SU-DHL-6 (cell line): ENCODE results near the gene DCAF12.

Source experiments
- H2AFZ ChIP-seq: fragments of 200-600 bp; sonication (generic); 2 replicates; pipeline ENCODE4 v1.6.1; 2014; ENCODE audit warnings: low read depth, mild to moderate bottlenecking, moderate library complexity, mixed read lengths, antibody characterized with exemption, low read length; ENCODE audit not compliant: severe bottlenecking
- H3F3A ChIP-seq: fragments of 200-600 bp; shearing (Covaris generic); 2 replicates; pipeline ENCODE4 v1.6.0; 2016; ENCODE audit warnings: antibody characterized with exemption, mild to moderate bottlenecking; ENCODE audit not compliant: insufficient read depth
- H3K27ac ChIP-seq: fragments of 200-600 bp; sonication (generic); 2 replicates; pipeline ENCODE4 v1.5.1; 2016; ENCODE audit warnings: low read depth, mild to moderate bottlenecking, low read length, moderate library complexity, mixed read lengths
- H3K27me3 ChIP-seq: fragments of 200-600 bp; sonication (generic), shearing (Covaris generic); 2 replicates; pipeline ENCODE4 v1.6.0; 2014; ENCODE audit warnings: mild to moderate bottlenecking, low read length
- H3K36me3 ChIP-seq: fragments of 200-600 bp; sonication (generic); 2 replicates; pipeline ENCODE4 v1.6.1; 2014; ENCODE audit warnings: mild to moderate bottlenecking, low read length, mixed read lengths
- H3K4me2 ChIP-seq: fragments of 300-600, 200-600 bp; shearing (Covaris generic), sonication (generic); 2 replicates; pipeline ENCODE4 v1.6.0; 2014; ENCODE audit warnings: low read length, low read depth, mild to moderate bottlenecking; ENCODE audit not compliant: poor library complexity, severe bottlenecking
- H3K4me3 ChIP-seq: fragments of 200-600 bp; sonication (generic); 2 replicates; pipeline ENCODE4 v1.5.1; 2014; ENCODE audit warnings: antibody characterized with exemption, low read length, mild to moderate bottlenecking, mixed read lengths; ENCODE audit not compliant: insufficient read depth, poor library complexity, severe bottlenecking
- H3K79me2 ChIP-seq: fragments of 200-600 bp; sonication (generic); 2 replicates; pipeline ENCODE4 v1.6.1; 2014; ENCODE audit warnings: mild to moderate bottlenecking, low read length, moderate library complexity; ENCODE audit not compliant: insufficient read depth
- H3K9ac ChIP-seq: fragments of 200-600 bp; sonication (generic); 2 replicates; pipeline ENCODE4 v1.7.0; 2014; ENCODE audit warnings: mild to moderate bottlenecking, low read length
- H3K9me2 ChIP-seq: fragments of 200-600 bp; sonication (generic); replicated peaks from 2 replicates; pipeline ENCODE4 v1.6.1; 2014; ENCODE audit warnings: low read length; ENCODE audit not compliant: insufficient read depth
- H3K9me3 ChIP-seq: fragments of 200-600 bp; sonication (generic); 2 replicates; pipeline ENCODE4 v1.6.1; 2014; ENCODE audit warnings: low read length, mixed read lengths; ENCODE audit not compliant: insufficient read depth
- H4K20me1 ChIP-seq: fragments of 200-600 bp; sonication (generic); 2 replicates; pipeline ENCODE4 v1.6.1; 2014; ENCODE audit warnings: low read depth, mild to moderate bottlenecking, antibody characterized with exemption, low read length, moderate library complexity, mixed read lengths
- CTCF ChIP-seq: fragments of 200-600 bp; sonication (generic); IDR thresholded peaks from one replicate; pipeline ENCODE4 v1.5.1; 2017; ENCODE audit warnings: antibody characterized with exemption, mild to moderate bottlenecking, low read length, moderate library complexity; ENCODE audit not compliant: insufficient read depth, poor library complexity, severe bottlenecking
- EZH2phosphoT487 ChIP-seq: fragments of 200-600 bp; sonication (generic), shearing (Covaris generic); conservative IDR thresholded peaks from 2 replicates; pipeline ENCODE4 v1.6.1; 2018; ENCODE audit warnings: mild to moderate bottlenecking, antibody characterized with exemption, low read length, moderate library complexity, mixed read lengths

Gene DCAF12

GRCh38 chr9:34106110-34106509 is 20.4 kb downstream of the DCAF12 start:
- Histone ChIP-seq H3K36me3 (peaks cover 35% of the 10 kb centered on the region; the same call in 1 of the 2 replicates), H3K27ac (no peak overlapping the region), H3K4me3 (no peak overlapping the region), H2AFZ (no peak overlapping the region), H3K9me2 (no peaks in the 10 kb centered on the region), H3K27me3 (no peaks in the 10 kb centered on the region), H3K9ac (no peak overlapping the region), H3K4me2 (no peak overlapping the region), H3K79me2 (peaks cover 11% of the 10 kb centered on the region; the same call in 1 of the 2 replicates), H3F3A (0 out of 2 replicates have a peak, but pooled peaks cover 4% of the 10 kb centered on the region), H4K20me1 (no peaks in the 10 kb centered on the region), H3K9me3 (no peaks in the 10 kb centered on the region)
- TF ChIP-seq EZH2phosphoT487: no peak
- no peak for TF ChIP-seq CTCF

- no peak for TF ChIP-seq CTCF
- no peak for TF ChIP-seq EZH2phosphoT487
- H3K27me3 ChIP-seq: no peaks in the 10 kb centered on the region
- H2AFZ ChIP-seq: no peak overlapping the region
- peaks cover 12% of the 10 kb centered on the region for H3F3A ChIP-seq
- no peak overlapping the region for H3K9ac ChIP-seq
- no peaks in the 10 kb centered on the region for H3K9me2 ChIP-seq
- H3K27ac ChIP-seq: no peak overlapping the region
- no peaks in the 10 kb centered on the region for H3K79me2 ChIP-seq
- no peak overlapping the region for H3K4me2 ChIP-seq
- no peaks in the 10 kb centered on the region for H4K20me1 ChIP-seq
- H3K36me3 ChIP-seq: peaks cover 38% of the 10 kb centered on the region; the same call in 1 of the 2 replicates
- H3K9me3 ChIP-seq: no peaks in the 10 kb centered on the region
- H3K4me3 ChIP-seq: no peak overlapping the region
Observed at GRCh38 chr9:34102796-34103195, 23.7 kb downstream of the DCAF12 start.

GRCh38 chr9:34098307-34098706 is 28.2 kb downstream of the DCAF12 start:
- Histone ChIP-seq H4K20me1 (no peaks in the 10 kb centered on the region), H3K9me2 (no peaks in the 10 kb centered on the region), H3K79me2 (no peaks in the 10 kb centered on the region), H2AFZ (no peak overlapping the region), H3K36me3 (peaks cover 14% of the 10 kb centered on the region; the same call in 1 of the 2 replicates), H3K4me2 (peak overlapping the region; percentile 43), H3K27ac (peak overlapping the region; percentile 86), H3K4me3 (no peak overlapping the region), H3F3A (peaks cover 12% of the 10 kb centered on the region), H3K27me3 (no peaks in the 10 kb centered on the region), H3K9me3 (no peaks in the 10 kb centered on the region), H3K9ac (peak overlapping the region; percentile 28)
- TF ChIP-seq EZH2phosphoT487 (no peak), CTCF (no peak)
